SU-DHL-6 (cell line): ENCODE measurements around the gene KRT9.

Source experiments
- EZH2phosphoT487 ChIP-seq: fragments of 200-600 bp; sonication (generic), shearing (Covaris generic); conservative IDR thresholded peaks from 2 replicates; pipeline ENCODE4 v1.6.1; 2018; ENCODE audit warnings: mild to moderate bottlenecking, antibody characterized with exemption, low read length, moderate library complexity, mixed read lengths
- TF ChIP-seq, protein P1 (sequence below): fragments of 200-600 bp; sonication (generic); IDR thresholded peaks from one replicate; pipeline ENCODE4 v1.5.1; 2017; ENCODE audit warnings: antibody characterized with exemption, mild to moderate bottlenecking, low read length, moderate library complexity; ENCODE audit not compliant: insufficient read depth, poor library complexity, severe bottlenecking

DNA sequence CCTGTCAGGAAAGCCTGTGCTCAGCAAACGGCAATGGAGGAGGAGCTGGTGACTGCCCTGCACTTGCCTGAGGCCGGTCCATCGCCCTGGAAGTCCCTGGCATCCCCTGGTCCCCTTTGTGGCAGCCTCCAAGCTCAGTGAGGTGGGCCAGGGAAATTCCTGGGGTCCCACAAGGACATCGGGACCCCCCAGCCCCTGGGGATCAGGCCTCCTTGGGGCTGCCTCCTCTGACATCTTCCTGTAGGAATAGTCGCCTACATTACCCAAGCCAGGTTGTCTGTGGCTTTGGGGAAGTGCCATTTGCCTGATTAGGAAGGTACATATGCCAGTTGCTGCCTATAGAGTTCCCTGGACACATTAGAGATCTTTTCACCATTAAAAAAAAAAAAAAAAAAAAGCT lies 7.1 kb upstream of the KRT9 start:
- TF ChIP-seq, protein P1, sequence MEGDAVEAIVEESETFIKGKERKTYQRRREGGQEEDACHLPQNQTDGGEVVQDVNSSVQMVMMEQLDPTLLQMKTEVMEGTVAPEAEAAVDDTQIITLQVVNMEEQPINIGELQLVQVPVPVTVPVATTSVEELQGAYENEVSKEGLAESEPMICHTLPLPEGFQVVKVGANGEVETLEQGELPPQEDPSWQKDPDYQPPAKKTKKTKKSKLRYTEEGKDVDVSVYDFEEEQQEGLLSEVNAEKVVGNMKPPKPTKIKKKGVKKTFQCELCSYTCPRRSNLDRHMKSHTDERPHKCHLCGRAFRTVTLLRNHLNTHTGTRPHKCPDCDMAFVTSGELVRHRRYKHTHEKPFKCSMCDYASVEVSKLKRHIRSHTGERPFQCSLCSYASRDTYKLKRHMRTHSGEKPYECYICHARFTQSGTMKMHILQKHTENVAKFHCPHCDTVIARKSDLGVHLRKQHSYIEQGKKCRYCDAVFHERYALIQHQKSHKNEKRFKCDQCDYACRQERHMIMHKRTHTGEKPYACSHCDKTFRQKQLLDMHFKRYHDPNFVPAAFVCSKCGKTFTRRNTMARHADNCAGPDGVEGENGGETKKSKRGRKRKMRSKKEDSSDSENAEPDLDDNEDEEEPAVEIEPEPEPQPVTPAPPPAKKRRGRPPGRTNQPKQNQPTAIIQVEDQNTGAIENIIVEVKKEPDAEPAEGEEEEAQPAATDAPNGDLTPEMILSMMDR, result no peak
- TF ChIP-seq EZH2phosphoT487, result no peak
